ENCODE data around the gene RARG. TPM values are rescaled to one million over a fixed set of nuclear protein-coding genes. Genes with fewer than 3 reads are reported as not detected.

The RARG gene
- total and polyA plus RNA-seq, 2 donors (not counting 3 experiments of a cell fraction or from before 2014, with no cell fraction given), result 9.9 to 19.5 TPM

DNA sequence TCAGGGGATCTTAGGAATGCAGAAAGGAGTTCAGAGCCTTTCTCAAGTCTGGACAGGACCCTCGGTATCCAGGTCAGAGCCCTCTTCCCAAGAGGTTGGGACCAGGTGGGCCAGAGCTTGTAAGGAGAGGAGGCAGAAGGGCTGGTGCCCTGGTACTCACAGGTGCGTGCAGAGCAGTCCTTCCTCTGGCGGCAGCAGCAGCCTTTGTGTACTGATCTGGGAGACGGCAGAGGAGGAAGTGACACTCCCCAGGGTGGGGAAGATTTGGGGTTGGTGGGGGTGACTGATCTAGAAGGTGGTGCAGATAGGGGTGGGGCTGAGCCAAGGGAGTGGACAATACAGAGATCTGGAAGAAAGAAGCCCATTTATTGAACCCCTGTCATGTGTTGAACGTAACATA is 25.0 kb downstream of the RARG start, which contains the start of gene ITGB7:
Gene ITGB7, minus strand, starts transcription at position 210 of the 400 bp plus-strand sequence. CDS start 6,808 bp downstream, outside the sequence.
- no TSS peak for BruUV-seq (replicated peaks)
- FAIRE-seq (no peak), DNase-seq (ENCODE audit: low read depth, low spot score) (no peak)
- Histone ChIP-seq H3K4me2 (ENCODE audit: insufficient read depth, low read length) (no peak within 1 kb of the TSS), H3K36me3 (ENCODE audit: control insufficient read depth in 2 of 2, extremely low read depth in 1 of 2, insufficient read depth in 2 of 2, low read length in 2 of 2) (peaks cover 0 to 2% of the 10 kb centered on the region in 2 experiments), H3K27me3 (ENCODE audit: control insufficient read depth in 2 of 2, insufficient read depth in 2 of 2, low read length in 2 of 2) (no peaks in the 10 kb centered on the region), H3K27ac (ENCODE audit: insufficient read depth, low read depth, low read length) (no peak within 1 kb of the TSS), H4K20me1 (replicated peaks; ENCODE audit: control insufficient read depth, extremely low read depth, insufficient read depth, low read length) (no peaks in the 10 kb centered on the region), H3K4me3 (replicated peaks in 1 of 3; ENCODE audit: insufficient read depth in 1 of 3, low read depth in 1 of 3, low read length in 3 of 3) (no peak within 1 kb of the TSS), H3K9ac (replicated peaks; ENCODE audit: extremely low read depth, insufficient read depth, low read length) (no peak within 1 kb of the TSS), H3K4me1 (ENCODE audit: control insufficient read depth, extremely low read depth, insufficient read depth, low read length) (no peaks in the 10 kb centered on the region), H2AFZ (ENCODE audit: low read depth, low read length) (no peak within 1 kb of the TSS), H3K9me3 (replicated peaks; ENCODE audit: control insufficient read depth, insufficient read depth, low read length) (no peaks in the 10 kb centered on the region), H3K9me1 (replicated peaks; ENCODE audit: control insufficient read depth, extremely low read depth, insufficient read depth, low read length) (no peaks in the 10 kb centered on the region), H3K79me2 (ENCODE audit: control insufficient read depth, insufficient read depth, low read length) (no peaks in the 10 kb centered on the region)
- CTCF ChIA-PET, result interaction anchor here (1.1 to 1.9 kb wide), 2 partner anchors 9 to 141 kb away, joined by 4 read pairs; no protein-coding TSS in a partner anchor
- POLR2A ChIA-PET, result interaction anchor here (0.7 kb wide), 1 partner anchor 45 kb away, joined by 7 read pairs; a partner anchor contains a TSS
- TF ChIP-seq POLR2AphosphoS5 (IDR thresholded peaks at IDR 0.05; ENCODE audit: insufficient read depth, low read depth, low read length) (no peak), EZH2 (IDR thresholded peaks at IDR 0.05; ENCODE audit: borderline replicate concordance, low read depth, low read length, severe bottlenecking) (no peak), POLR2A (IDR thresholded peaks at IDR 0.05; ENCODE audit: low read depth, low read length) (no peak), JUN (IDR thresholded peaks at IDR 0.05; ENCODE audit: borderline replicate concordance, insufficient read depth, insufficient read length, low read depth) (no peak)
- TF ChIP-seq, protein P1, sequence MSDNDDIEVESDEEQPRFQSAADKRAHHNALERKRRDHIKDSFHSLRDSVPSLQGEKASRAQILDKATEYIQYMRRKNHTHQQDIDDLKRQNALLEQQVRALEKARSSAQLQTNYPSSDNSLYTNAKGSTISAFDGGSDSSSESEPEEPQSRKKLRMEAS (IDR thresholded peaks at IDR 0.05; ENCODE audit: insufficient read depth, insufficient read length), result no peak
- dilution Hi-C loops (cut with MboI; ENCODE audit: extremely low pct_ligation_motif_present, low sequenced_read_pairs), result no loop called here
- intact Hi-C loops (cut with micrococcal nuclease), result no loop called here

DNA sequence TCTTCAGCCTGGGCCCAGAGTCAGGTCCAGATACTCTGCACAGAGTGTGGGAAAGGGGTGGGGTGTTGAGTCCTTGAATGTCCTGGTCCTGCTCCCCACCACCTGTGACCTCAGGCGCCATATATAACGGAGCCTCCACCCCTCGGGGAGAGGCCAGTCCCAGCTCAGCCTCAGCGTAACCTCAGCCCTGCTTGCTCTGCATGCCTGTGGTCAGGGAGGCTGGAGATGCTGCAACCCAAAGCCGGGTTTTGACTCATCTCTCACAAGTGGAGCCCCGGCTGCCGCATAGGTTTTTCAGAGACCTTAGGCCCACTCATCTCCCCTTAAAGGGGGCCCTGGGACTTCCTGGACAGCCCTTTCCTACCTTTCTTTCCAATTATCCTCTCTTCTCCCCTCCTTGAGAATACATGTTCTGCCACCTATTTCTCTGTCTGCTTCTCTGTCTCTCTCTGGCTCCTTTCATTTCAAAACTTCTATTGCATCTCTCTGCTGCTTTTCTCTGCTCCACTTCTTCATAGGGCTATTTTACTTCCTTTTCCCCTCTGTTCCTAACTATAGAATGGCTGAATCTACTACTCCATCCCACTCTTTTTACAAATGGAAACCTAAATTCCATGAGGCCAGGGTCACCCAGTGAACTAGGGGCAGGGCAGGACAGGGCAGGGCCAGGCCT is 26.1 kb downstream of the RARG start:
- Histone ChIP-seq H3K36me3 (ENCODE audit: control insufficient read depth in 2 of 2, extremely low read depth in 1 of 2, insufficient read depth in 2 of 2, low read length in 2 of 2) (no peaks in the 10 kb centered on the region), H3K79me2 (ENCODE audit: control insufficient read depth, insufficient read depth, low read length) (no peaks in the 10 kb centered on the region), H3K9me1 (replicated peaks; ENCODE audit: control insufficient read depth, extremely low read depth, insufficient read depth, low read length) (no peaks in the 10 kb centered on the region), H3K9ac (replicated peaks; ENCODE audit: extremely low read depth, insufficient read depth, low read length) (no peak overlapping the region), H3K27ac (ENCODE audit: insufficient read depth, low read depth, low read length) (no peak overlapping the region), H2AFZ (ENCODE audit: low read depth, low read length) (no peak overlapping the region), H4K20me1 (replicated peaks; ENCODE audit: control insufficient read depth, extremely low read depth, insufficient read depth, low read length) (no peaks in the 10 kb centered on the region), H3K27me3 (ENCODE audit: control insufficient read depth in 2 of 2, insufficient read depth in 2 of 2, low read length in 2 of 2) (no peaks in the 10 kb centered on the region), H3K9me3 (replicated peaks; ENCODE audit: control insufficient read depth, insufficient read depth, low read length) (no peaks in the 10 kb centered on the region), H3K4me1 (ENCODE audit: control insufficient read depth, extremely low read depth, insufficient read depth, low read length) (no peaks in the 10 kb centered on the region), H3K4me3 (replicated peaks in 1 of 3; ENCODE audit: insufficient read depth in 1 of 3, low read depth in 1 of 3, low read length in 3 of 3) (no peak overlapping the region), H3K4me2 (ENCODE audit: insufficient read depth, low read length) (no peak overlapping the region)
- ChIA-PET POLR2A (no interaction called here), CTCF (interaction anchor here (1.1 kb wide), 2 partner anchors 8 to 63 kb away, joined by 3 to 4 read pairs; no protein-coding TSS in a partner anchor)
- FAIRE-seq (no peak), DNase-seq (ENCODE audit: low read depth, low spot score) (no peak)
- no TSS peak for BruUV-seq (replicated peaks)
- dilution Hi-C loops (cut with MboI; ENCODE audit: extremely low pct_ligation_motif_present, low sequenced_read_pairs) (no loop called here), intact Hi-C loops (cut with micrococcal nuclease) (no loop called here)
- TF ChIP-seq, protein P2, sequence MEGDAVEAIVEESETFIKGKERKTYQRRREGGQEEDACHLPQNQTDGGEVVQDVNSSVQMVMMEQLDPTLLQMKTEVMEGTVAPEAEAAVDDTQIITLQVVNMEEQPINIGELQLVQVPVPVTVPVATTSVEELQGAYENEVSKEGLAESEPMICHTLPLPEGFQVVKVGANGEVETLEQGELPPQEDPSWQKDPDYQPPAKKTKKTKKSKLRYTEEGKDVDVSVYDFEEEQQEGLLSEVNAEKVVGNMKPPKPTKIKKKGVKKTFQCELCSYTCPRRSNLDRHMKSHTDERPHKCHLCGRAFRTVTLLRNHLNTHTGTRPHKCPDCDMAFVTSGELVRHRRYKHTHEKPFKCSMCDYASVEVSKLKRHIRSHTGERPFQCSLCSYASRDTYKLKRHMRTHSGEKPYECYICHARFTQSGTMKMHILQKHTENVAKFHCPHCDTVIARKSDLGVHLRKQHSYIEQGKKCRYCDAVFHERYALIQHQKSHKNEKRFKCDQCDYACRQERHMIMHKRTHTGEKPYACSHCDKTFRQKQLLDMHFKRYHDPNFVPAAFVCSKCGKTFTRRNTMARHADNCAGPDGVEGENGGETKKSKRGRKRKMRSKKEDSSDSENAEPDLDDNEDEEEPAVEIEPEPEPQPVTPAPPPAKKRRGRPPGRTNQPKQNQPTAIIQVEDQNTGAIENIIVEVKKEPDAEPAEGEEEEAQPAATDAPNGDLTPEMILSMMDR (IDR thresholded peaks at IDR 0.05; ENCODE audit: extremely low read depth in 1 of 2, insufficient read depth in 1 of 2, low read depth in 1 of 2, low read length in 2 of 2), result no peak
- TF ChIP-seq MYC (IDR thresholded peaks at IDR 0.05; ENCODE audit: low read depth, low read length) (no peak), FOS (IDR thresholded peaks at IDR 0.05; ENCODE audit: borderline replicate concordance, insufficient read depth, low read length) (no peak), EZH2 (IDR thresholded peaks at IDR 0.05; ENCODE audit: borderline replicate concordance, low read depth, low read length, severe bottlenecking) (no peak), POLR2A (IDR thresholded peaks at IDR 0.05; ENCODE audit: low read depth, low read length) (no peak), GATA2 (IDR thresholded peaks at IDR 0.05; ENCODE audit: insufficient read depth, insufficient read length, low read depth, low read length) (no peak), POLR2AphosphoS5 (IDR thresholded peaks at IDR 0.05; ENCODE audit: insufficient read depth, low read depth, low read length) (no peak), JUN (IDR thresholded peaks at IDR 0.05; ENCODE audit: borderline replicate concordance, insufficient read depth, insufficient read length, low read depth) (no peak)
- TF ChIP-seq, protein P1 (IDR thresholded peaks at IDR 0.05; ENCODE audit: insufficient read depth, insufficient read length), result no peak
